RWPE2 (cell line): ENCODE data around the gene TNIP1.

Source experiments
- ATAC-seq: fragments of 200-7000 bp; cut with Tn5 transposase; 3 replicates; pipeline ENCODE4 v1.9.1; 2021; ENCODE audit warnings: low read depth
- DNase-seq: peaks from one replicate; pipeline ENCODE4 v3.0.0-alpha.2; 2020; ENCODE audit warnings: low spot score
- H3K27ac ChIP-seq: fragments of 450-650 bp; 2 replicates; pipeline ENCODE4 v1.5.1; 2017; ENCODE audit warnings: mild to moderate bottlenecking; ENCODE audit not compliant: poor library complexity, severe bottlenecking
- H3K27me3 ChIP-seq: fragments of 250-450 bp; sonication (Bioruptor Pico); 2 replicates; pipeline ENCODE4 v1.5.1; 2021; ENCODE audit warnings: mild to moderate bottlenecking, moderate library complexity; ENCODE audit not compliant: insufficient read depth, poor library complexity, severe bottlenecking
- H3K36me3 ChIP-seq: fragments of 250-450 bp; sonication (Bioruptor Pico); 2 replicates; pipeline ENCODE4 v1.5.1; 2020; ENCODE audit warnings: low read depth, mild to moderate bottlenecking, moderate library complexity
- H3K4me1 ChIP-seq: fragments of 250-450 bp; sonication (Bioruptor Pico); 2 replicates; pipeline ENCODE4 v1.5.1; 2021; ENCODE audit warnings: mild to moderate bottlenecking, moderate library complexity; ENCODE audit not compliant: insufficient read depth, poor library complexity, severe bottlenecking
- H3K4me3 ChIP-seq: fragments of 250-450 bp; sonication (Bioruptor Pico); 2 replicates; pipeline ENCODE4 v1.5.1; 2021; ENCODE audit warnings: mild to moderate bottlenecking, moderate library complexity; ENCODE audit not compliant: severe bottlenecking
- H3K9me3 ChIP-seq: fragments of 250-450 bp; sonication (Bioruptor Pico); 2 replicates; pipeline ENCODE4 v1.5.1; 2021; ENCODE audit warnings: mild to moderate bottlenecking, moderate library complexity; ENCODE audit not compliant: severe bottlenecking
- CTCF ChIP-seq: fragments of 450-650 bp; IDR thresholded peaks from one replicate; pipeline ENCODE4 v1.5.1; 2017; ENCODE audit warnings: mild to moderate bottlenecking, moderate library complexity; ENCODE audit not compliant: poor library complexity, severe bottlenecking

TNIP1 gene

GRCh38 chr5:151082282-151082902 is 1.6 kb upstream of the TNIP1 start:
- Histone ChIP-seq H3K4me1 (peaks cover 52% of the 10 kb centered on the region), H3K27me3 (no peaks in the 10 kb centered on the region), H3K9me3 (no peaks in the 10 kb centered on the region), H3K4me3 (no peak overlapping the region), H3K36me3 (peaks cover 27% of the 10 kb centered on the region), H3K27ac (peak overlapping the region; percentile 84)
- DNase-seq (no peak), ATAC-seq (no peak; the same call in 2 of the 3 replicates)
- peak; percentile 29 for TF ChIP-seq CTCF

- peak overlapping the region; percentile 82 for H3K4me3 ChIP-seq
- ATAC-seq (no peak), DNase-seq (no peak)
- peaks cover 59% of the 10 kb centered on the region for H3K4me1 ChIP-seq
- no peak for TF ChIP-seq CTCF
- no peaks in the 10 kb centered on the region for H3K9me3 ChIP-seq
- H3K36me3 ChIP-seq = peaks cover 34% of the 10 kb centered on the region
- peak overlapping the region; percentile 84 for H3K27ac ChIP-seq
- H3K27me3 ChIP-seq = no peaks in the 10 kb centered on the region
These were observed 822 bp upstream of the TNIP1 start for GRCh38 chr5:151081431-151082281.

- peaks cover 36% of the 10 kb centered on the region for H3K36me3 ChIP-seq
- no peak for TF ChIP-seq CTCF
- DNase-seq (no peak), ATAC-seq (peak; percentile 5; the same call in 1 of the 3 replicates)
- H3K4me3 ChIP-seq = peak overlapping the region; percentile 82
- H3K9me3 ChIP-seq = no peaks in the 10 kb centered on the region
- peak overlapping the region; percentile 84 for H3K27ac ChIP-seq
- H3K27me3 ChIP-seq = no peaks in the 10 kb centered on the region
- peaks cover 65% of the 10 kb centered on the region for H3K4me1 ChIP-seq
These were observed 809 bp downstream of the TNIP1 start for GRCh38 chr5:151079838-151080612.

- DNase-seq (no peak), ATAC-seq (no peak)
- TF ChIP-seq CTCF = no peak
- Histone ChIP-seq H3K36me3 (peaks cover 45% of the 10 kb centered on the region), H3K4me1 (peaks cover 63% of the 10 kb centered on the region), H3K4me3 (no peak overlapping the region), H3K27me3 (no peaks in the 10 kb centered on the region), H3K27ac (peak overlapping the region; percentile 84), H3K9me3 (no peaks in the 10 kb centered on the region)
These were observed 2.2 kb downstream of the TNIP1 start for GRCh38 chr5:151078490-151079262.
